ENCODE data around the gene ABCA5.
"Not testable (repeated sequence)": the region's sequence is repeated elsewhere in the genome, so short reads cannot be mapped to it uniquely, and the experiment has no call there.

Gene ABCA5

DNA sequence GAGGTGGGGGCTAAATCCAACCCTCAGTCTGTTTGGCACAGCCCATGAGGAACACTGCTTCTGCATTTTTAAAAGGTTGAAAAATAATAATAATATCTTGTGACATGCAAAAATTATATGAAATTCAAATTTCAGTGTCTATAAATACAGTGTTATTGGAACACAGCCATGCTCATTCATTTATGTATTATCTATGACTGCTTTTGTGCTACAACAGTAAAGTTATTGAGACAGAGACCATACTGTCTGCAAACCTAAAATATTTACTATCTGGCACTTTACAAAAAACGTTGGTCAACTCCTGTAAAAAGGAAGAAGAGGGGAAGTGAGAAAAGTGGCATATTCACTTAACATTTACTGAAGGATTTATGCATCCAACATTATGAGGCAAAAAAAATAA lies 3.1 kb downstream of the ABCA5 start:
- no peak for DNase-seq (ENCODE audit: low read depth)
- peaks cover 26% of the 10 kb centered on the region for H3K4me1 ChIP-seq (ENCODE audit: control insufficient read depth, insufficient read depth, low read length)

DNA sequence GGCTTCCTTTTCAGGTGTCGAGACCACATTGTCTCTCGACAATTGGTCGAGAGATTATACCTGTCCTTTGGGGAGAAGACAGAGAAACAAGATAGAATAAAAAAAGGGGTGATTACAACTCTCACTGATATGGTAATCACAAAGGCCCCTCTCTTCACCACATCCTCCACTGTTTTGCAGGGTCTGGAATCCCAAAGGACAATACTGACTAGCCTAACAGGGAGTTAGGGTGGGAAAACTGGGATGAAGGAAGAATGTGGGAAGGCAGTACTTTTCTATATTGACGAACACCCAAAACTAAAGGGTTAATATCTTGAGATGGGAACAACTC lies 6.1 kb downstream of the ABCA5 start:
- no peaks in the 10 kb centered on the region for H3K9me3 ChIP-seq (ENCODE audit: control insufficient read depth, low read length)
- H3K36me3 ChIP-seq (ENCODE audit: control insufficient read depth, insufficient read depth, low read length, severe bottlenecking) = no peaks in the 10 kb centered on the region
- DNase-seq (ENCODE audit: low read depth) = no peak
- no peaks in the 10 kb centered on the region for H3K27me3 ChIP-seq (replicated peaks; ENCODE audit: control insufficient read depth, insufficient read depth, low read length)
- peaks cover 18% of the 10 kb centered on the region for H3K4me1 ChIP-seq (ENCODE audit: control insufficient read depth, insufficient read depth, low read length)
- no peak overlapping the region for H3K9ac ChIP-seq (ENCODE audit: low read length)
- H3K4me3 ChIP-seq (ENCODE audit: low read length) = no peak overlapping the region

More for the DNA sequence above, 3.1 kb downstream of the ABCA5 start:
- no peaks in the 10 kb centered on the region for H3K9me3 ChIP-seq (ENCODE audit: control insufficient read depth, low read length)
- H3K4me3 ChIP-seq (ENCODE audit: low read length) = no peak overlapping the region
- H3K36me3 ChIP-seq (ENCODE audit: control insufficient read depth, insufficient read depth, low read length, severe bottlenecking) = no peaks in the 10 kb centered on the region
- no peaks in the 10 kb centered on the region for H3K27me3 ChIP-seq (replicated peaks; ENCODE audit: control insufficient read depth, insufficient read depth, low read length)
- no peak overlapping the region for H3K9ac ChIP-seq (ENCODE audit: low read length)

DNA sequence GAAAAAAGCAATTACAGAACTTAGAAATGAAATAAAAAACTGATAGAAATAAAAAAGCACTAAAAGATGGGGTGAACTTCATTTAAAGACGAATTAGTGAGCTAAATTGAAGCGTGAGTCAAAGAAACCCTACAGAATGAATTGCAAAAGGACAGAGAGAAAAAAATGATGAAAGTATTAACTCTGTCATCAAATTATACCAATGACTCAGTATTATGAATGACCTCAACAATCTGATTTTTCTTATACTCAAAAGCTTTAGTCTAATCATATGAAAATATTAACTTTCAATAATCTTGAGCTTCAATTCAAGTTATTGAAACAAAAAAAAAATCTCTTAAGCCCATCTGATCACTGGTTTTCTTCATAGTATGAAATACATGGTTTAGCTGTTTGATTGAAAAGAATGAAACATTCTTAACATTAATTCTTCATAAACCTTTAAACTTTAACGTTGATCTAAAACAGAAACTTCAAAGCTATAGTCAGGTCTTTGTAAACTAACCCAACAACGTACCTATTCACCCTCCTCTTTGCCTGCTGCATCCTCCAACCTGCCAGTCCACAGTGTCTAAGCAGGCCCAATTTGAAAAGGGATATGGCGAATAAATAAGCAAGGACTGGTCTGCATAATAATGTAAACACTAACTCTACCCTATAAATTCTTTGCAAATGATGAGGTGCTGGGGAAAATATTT lies 6.6 kb downstream of the ABCA5 start:
- H3K4me3 ChIP-seq (ENCODE audit: low read length) = no peak overlapping the region
- no peaks in the 10 kb centered on the region for H3K36me3 ChIP-seq (ENCODE audit: control insufficient read depth, insufficient read depth, low read length, severe bottlenecking)
- no peaks in the 10 kb centered on the region for H3K27me3 ChIP-seq (replicated peaks; ENCODE audit: control insufficient read depth, insufficient read depth, low read length)
- DNase-seq (ENCODE audit: low read depth) = peak; percentile 44
- peaks cover 13% of the 10 kb centered on the region for H3K4me1 ChIP-seq (ENCODE audit: control insufficient read depth, insufficient read depth, low read length)
- H3K9me3 ChIP-seq (ENCODE audit: control insufficient read depth, low read length) = no peaks in the 10 kb centered on the region
- H3K9ac ChIP-seq (ENCODE audit: low read length) = no peak overlapping the region

DNA sequence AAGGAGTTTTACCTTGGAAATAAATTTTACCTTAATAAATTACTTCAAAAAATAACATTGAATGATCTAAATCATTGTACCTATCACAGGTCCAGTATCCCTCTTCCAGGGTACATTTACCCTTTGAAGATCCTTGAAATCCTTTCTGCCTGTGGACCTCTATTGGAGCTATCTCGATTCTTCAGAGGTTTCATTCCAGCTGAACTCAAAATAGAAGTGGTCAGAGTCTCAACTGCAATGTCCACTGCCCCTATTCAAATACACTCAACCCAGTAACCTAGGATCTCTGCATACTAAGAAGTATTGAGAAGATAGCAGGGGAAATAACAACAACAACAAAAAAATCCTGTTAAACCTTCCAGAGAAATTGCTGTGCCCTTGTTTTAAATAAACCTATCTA lies 9.3 kb downstream of the ABCA5 start:
- DNase-seq (ENCODE audit: low read depth) = no peak
- Histone ChIP-seq H3K9ac (ENCODE audit: low read length) (no peak overlapping the region), H3K9me3 (ENCODE audit: control insufficient read depth, low read length) (no peaks in the 10 kb centered on the region), H3K27me3 (replicated peaks; ENCODE audit: control insufficient read depth, insufficient read depth, low read length) (no peaks in the 10 kb centered on the region), H3K36me3 (ENCODE audit: control insufficient read depth, insufficient read depth, low read length, severe bottlenecking) (no peaks in the 10 kb centered on the region), H3K4me3 (ENCODE audit: low read length) (no peak overlapping the region), H3K4me1 (ENCODE audit: control insufficient read depth, insufficient read depth, low read length) (peaks cover 11% of the 10 kb centered on the region)

DNA sequence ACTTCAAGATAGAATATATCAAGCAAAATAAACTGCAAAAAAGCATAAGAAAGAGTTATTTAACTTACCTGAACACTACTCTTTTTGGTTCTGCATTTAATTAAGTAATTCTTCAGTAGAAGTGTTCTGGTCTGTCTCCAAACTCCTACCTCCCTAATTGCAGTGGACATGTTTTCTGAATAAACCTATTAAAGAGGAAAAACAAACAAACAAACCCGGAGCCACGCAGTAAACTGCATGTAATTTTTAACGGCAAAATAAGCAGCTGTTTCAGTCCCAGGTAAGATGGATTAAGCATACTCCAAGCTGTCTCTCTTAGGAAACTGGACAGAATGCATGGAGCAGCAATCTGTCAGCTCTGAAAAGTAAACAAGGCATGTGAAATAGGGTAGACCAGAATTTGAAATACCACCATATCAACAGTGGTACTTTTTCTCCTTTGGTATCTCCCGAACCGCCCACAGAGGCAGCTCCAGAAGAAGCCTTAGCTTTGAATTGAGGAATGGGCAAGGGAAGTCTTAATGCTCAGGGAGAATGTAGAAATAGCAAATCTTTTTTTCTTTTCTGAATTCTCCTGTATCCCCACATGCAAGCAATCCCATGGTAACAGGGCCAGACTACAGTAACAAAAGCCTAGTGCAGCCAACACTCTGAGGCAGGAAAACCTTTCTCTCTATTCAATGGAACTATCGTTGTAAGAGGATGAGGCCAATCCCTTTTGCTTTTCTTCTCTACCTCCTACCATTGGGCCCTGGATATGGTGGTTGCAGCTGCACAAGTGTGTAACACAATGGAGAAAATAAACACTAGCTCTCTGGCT lies 12.5 kb downstream of the ABCA5 start:
- Histone ChIP-seq H3K9me3 (ENCODE audit: control insufficient read depth, low read length) (no peaks in the 10 kb centered on the region), H3K9ac (ENCODE audit: low read length) (no peak overlapping the region), H3K4me1 (ENCODE audit: control insufficient read depth, insufficient read depth, low read length) (peaks cover 4% of the 10 kb centered on the region), H3K4me3 (ENCODE audit: low read length) (no peak overlapping the region), H3K27me3 (replicated peaks; ENCODE audit: control insufficient read depth, insufficient read depth, low read length) (no peaks in the 10 kb centered on the region), H3K36me3 (ENCODE audit: control insufficient read depth, insufficient read depth, low read length, severe bottlenecking) (no peaks in the 10 kb centered on the region)
- peak; percentile 27 for DNase-seq (ENCODE audit: low read depth)

DNA sequence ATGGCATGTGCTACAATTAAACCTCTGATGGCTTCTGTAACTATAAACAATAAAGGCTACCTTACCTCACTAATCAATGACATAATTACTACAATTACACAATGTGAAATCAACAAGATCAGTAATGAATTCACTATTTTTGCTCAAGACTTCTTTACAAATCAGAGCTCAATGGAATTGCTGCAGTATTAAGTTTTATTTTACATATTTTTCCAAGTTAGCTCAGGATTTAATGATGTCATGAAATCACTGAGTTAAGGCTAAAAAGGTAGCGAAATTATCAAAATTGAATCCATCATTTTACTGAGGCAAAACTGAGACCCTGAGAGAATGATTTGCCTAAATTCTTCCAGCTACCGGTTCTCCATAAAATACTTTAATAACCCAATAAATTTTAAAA lies 21.8 kb downstream of the ABCA5 start:
- H3K36me3 ChIP-seq (ENCODE audit: control insufficient read depth, insufficient read depth, low read length, severe bottlenecking) = peaks cover 9% of the 10 kb centered on the region
- no peak for DNase-seq (ENCODE audit: low read depth)
- peaks cover 5% of the 10 kb centered on the region for H3K4me1 ChIP-seq (ENCODE audit: control insufficient read depth, insufficient read depth, low read length)
- no peaks in the 10 kb centered on the region for H3K27me3 ChIP-seq (replicated peaks; ENCODE audit: control insufficient read depth, insufficient read depth, low read length)
- H3K4me3 ChIP-seq (ENCODE audit: low read length) = no peak overlapping the region
- H3K9ac ChIP-seq (ENCODE audit: low read length) = no peak overlapping the region
- no peaks in the 10 kb centered on the region for H3K9me3 ChIP-seq (ENCODE audit: control insufficient read depth, low read length)

DNA sequence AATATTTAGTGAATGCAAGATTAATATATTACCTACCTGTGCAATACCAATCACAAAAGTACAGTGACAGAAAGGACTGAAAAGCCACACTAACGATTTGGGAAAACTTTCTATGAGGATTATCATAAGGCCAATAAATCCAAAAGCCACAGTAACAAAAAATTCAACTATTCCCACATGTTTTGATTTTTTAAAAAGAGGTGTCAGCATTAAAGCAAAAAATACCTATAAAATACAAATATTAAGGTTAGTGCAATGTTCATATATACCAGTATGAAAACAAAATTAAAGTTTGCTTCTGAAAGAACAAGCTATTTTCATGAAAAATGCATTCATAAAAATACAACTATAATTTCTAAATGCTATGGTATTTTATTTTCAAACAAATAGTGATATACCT lies 24.3 kb downstream of the ABCA5 start:
- H3K9me3 ChIP-seq (ENCODE audit: control insufficient read depth, low read length) = no peaks in the 10 kb centered on the region
- no peak for DNase-seq (ENCODE audit: low read depth)
- no peak overlapping the region for H3K4me3 ChIP-seq (ENCODE audit: low read length)
- peaks cover 4% of the 10 kb centered on the region for H3K36me3 ChIP-seq (ENCODE audit: control insufficient read depth, insufficient read depth, low read length, severe bottlenecking)
- no peaks in the 10 kb centered on the region for H3K27me3 ChIP-seq (replicated peaks; ENCODE audit: control insufficient read depth, insufficient read depth, low read length)
- H3K9ac ChIP-seq (ENCODE audit: low read length) = no peak overlapping the region
- peaks cover 13% of the 10 kb centered on the region for H3K4me1 ChIP-seq (ENCODE audit: control insufficient read depth, insufficient read depth, low read length)

DNA sequence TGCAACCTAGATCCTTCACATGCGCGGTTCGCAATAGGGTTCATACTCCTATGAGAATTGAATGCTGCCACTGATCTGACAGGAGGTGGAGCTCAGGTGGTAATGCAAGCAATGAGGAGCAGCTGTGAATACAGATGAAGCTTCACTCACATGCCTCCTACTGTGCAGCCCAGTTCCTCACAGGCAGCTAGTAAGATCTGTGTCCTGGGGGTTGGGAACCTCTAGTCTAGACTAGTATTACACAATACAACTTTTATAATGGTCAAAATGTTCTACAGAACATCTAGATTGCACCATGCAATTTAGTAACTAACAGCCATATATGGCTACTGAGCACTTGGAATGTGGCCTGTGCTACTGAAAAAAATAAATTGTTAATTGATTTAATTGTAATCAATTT lies 26.7 kb downstream of the ABCA5 start:
- Histone ChIP-seq H3K36me3 (ENCODE audit: control insufficient read depth, insufficient read depth, low read length, severe bottlenecking) (no peaks in the 10 kb centered on the region), H3K9ac (ENCODE audit: low read length) (no peak overlapping the region)
- DNase-seq (ENCODE audit: low read depth) = peak; percentile 32

DNA sequence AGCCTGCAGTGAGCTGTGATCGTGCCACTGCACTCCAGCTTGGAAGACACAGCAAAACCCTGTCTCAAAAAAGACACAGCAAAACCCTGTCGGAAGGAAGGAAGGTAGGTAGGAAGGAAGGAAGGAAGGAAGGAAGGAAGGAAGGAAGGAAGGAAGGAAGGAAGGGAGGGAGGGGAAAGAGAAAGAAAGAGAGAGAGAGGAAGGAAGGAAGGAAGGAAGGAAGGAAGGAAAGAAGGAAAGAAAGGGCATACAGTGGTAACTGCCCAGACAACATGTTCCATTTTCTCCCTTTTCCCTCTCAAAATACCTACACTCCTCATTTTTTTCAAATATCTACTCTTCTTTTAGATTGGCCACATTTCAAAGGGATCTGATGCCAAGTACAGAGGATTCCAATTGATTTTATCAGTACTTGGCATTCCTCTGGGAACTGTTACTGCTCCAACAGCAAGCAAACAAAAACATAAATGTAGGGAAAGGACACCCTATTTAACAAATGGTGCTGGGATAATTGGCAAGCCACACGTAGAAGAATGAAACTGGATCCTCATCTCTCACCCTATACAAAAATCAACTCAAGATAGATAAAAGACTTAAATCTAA lies 28.7 kb downstream of the ABCA5 start:
- not testable (repeated sequence) for DNase-seq (ENCODE audit: low read depth); H3K9me3 ChIP-seq (ENCODE audit: control insufficient read depth, low read length); H3K4me3 ChIP-seq (ENCODE audit: low read length); H3K36me3 ChIP-seq (ENCODE audit: control insufficient read depth, insufficient read depth, low read length, severe bottlenecking); H3K27me3 ChIP-seq (replicated peaks; ENCODE audit: control insufficient read depth, insufficient read depth, low read length); H3K9ac ChIP-seq (ENCODE audit: low read length)
- H3K4me1 ChIP-seq (ENCODE audit: control insufficient read depth, insufficient read depth, low read length) = peaks cover 13% of the 10 kb centered on the region

More for the DNA sequence above, 26.7 kb downstream of the ABCA5 start:
- H3K4me3 ChIP-seq (ENCODE audit: low read length) = no peak overlapping the region
- H3K4me1 ChIP-seq (ENCODE audit: control insufficient read depth, insufficient read depth, low read length) = peaks cover 13% of the 10 kb centered on the region
- no peaks in the 10 kb centered on the region for H3K9me3 ChIP-seq (ENCODE audit: control insufficient read depth, low read length)
- H3K27me3 ChIP-seq (replicated peaks; ENCODE audit: control insufficient read depth, insufficient read depth, low read length) = no peaks in the 10 kb centered on the region

DNA sequence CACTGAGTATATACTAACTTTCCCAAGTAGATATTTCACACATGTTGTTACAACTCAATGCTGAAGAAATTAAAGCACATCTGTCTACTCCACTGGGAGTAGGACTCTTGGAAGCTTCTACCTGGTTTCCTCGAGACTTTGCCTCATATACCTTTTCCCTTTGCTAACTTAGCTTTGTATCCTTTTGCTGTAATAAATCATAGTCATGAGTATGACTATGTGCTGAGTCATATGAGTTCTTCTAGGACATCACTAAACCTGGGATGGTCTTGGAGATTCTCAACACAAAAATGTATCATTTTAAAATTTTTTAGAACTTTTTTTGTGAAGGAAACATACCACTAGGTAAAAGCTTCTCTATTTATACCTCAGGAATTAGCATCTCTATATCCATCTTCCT lies 39.8 kb downstream of the ABCA5 start:
- Histone ChIP-seq H3K36me3 (ENCODE audit: control insufficient read depth, insufficient read depth, low read length, severe bottlenecking) (peaks cover 32% of the 10 kb centered on the region), H3K9me3 (ENCODE audit: control insufficient read depth, low read length) (no peaks in the 10 kb centered on the region), H3K4me1 (ENCODE audit: control insufficient read depth, insufficient read depth, low read length) (no peaks in the 10 kb centered on the region), H3K27me3 (replicated peaks; ENCODE audit: control insufficient read depth, insufficient read depth, low read length) (no peaks in the 10 kb centered on the region), H3K9ac (ENCODE audit: low read length) (no peak overlapping the region), H3K4me3 (ENCODE audit: low read length) (no peak overlapping the region)
- DNase-seq (ENCODE audit: low read depth) = no peak

DNA sequence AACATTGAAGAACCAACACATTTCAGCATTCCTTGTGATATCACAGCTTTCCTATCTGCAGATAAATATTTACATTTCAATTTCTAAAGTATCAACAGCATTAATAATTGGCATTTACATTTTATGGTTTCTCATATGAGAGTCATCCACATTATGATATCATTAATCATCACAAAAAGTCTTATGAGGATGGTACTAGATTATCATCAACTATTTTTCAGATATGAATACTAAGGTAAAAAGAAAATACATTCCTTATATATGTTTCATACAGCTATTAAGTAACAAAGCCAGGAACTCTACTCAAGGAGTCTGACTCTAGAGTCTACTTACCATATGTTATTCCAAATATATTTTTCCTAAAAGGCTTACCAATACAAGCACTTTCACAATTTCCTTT lies 40.7 kb downstream of the ABCA5 start:
- no peak for DNase-seq (ENCODE audit: low read depth)
- no peaks in the 10 kb centered on the region for H3K27me3 ChIP-seq (replicated peaks; ENCODE audit: control insufficient read depth, insufficient read depth, low read length)
- peaks cover 35% of the 10 kb centered on the region for H3K36me3 ChIP-seq (ENCODE audit: control insufficient read depth, insufficient read depth, low read length, severe bottlenecking)
- H3K9ac ChIP-seq (ENCODE audit: low read length) = no peak overlapping the region
- no peak overlapping the region for H3K4me3 ChIP-seq (ENCODE audit: low read length)
- H3K4me1 ChIP-seq (ENCODE audit: control insufficient read depth, insufficient read depth, low read length) = no peaks in the 10 kb centered on the region
- H3K9me3 ChIP-seq (ENCODE audit: control insufficient read depth, low read length) = no peaks in the 10 kb centered on the region

Measured in adipocyte (in vitro differentiated cells).